NOMO-1 (cell line): Measurements from ENCODE around the gene GIGYF2.

Experiments used
- DNase-seq, 2 experiments: peaks; one replicate each; lab custom pipeline; 2025; ENCODE audit not compliant: unreplicated experiment in 2 of 2; lab: John Stamatoyannopoulos, UW

Gene GIGYF2

GRCh38 chr2:232748038-232748437 is 50.9 kb downstream of the GIGYF2 start:
- no peak for DNase-seq

- no peak for DNase-seq
These were observed 52.2 kb downstream of the GIGYF2 start for GRCh38 chr2:232749331-232749730.

GRCh38 chr2:232750135-232750671 is 53.1 kb downstream of the GIGYF2 start:
- DNase-seq: no peak

- no peak for DNase-seq
These were observed 60.8 kb downstream of the GIGYF2 start for GRCh38 chr2:232757905-232758304.

- DNase-seq: no peak
These were observed 64.3 kb downstream of the GIGYF2 start for GRCh38 chr2:232761301-232761907.

- no peak for DNase-seq
These were observed 70.7 kb downstream of the GIGYF2 start for GRCh38 chr2:232767866-232768265.

- no peak for DNase-seq
These were observed 73.1 kb downstream of the GIGYF2 start for GRCh38 chr2:232770207-232770606.

- DNase-seq: no peak
These were observed 74.7 kb downstream of the GIGYF2 start for GRCh38 chr2:232771870-232772269.

GRCh38 chr2:232772531-232772930 is 75.4 kb downstream of the GIGYF2 start:
- DNase-seq: no peak

GRCh38 chr2:232773815-232774214 is 76.7 kb downstream of the GIGYF2 start:
- DNase-seq: no peak

- no peak for DNase-seq
These were observed 79.3 kb downstream of the GIGYF2 start, which contains the start of gene KCNJ13 for GRCh38 chr2:232776435-232776834. Gene KCNJ13, minus strand, starts transcription at chr2:232776565. Its CDS starts 5,203 bp downstream, at chr2:232771362.

GRCh38 chr2:232777276-232777675 is 80.1 kb downstream of the GIGYF2 start:
- no peak for DNase-seq

- DNase-seq: no peak
These were observed 82.3 kb downstream of the GIGYF2 start for GRCh38 chr2:232779465-232779864.

GRCh38 chr2:232779934-232780333 is 82.8 kb downstream of the GIGYF2 start:
- no peak for DNase-seq

- no peak for DNase-seq
These were observed 84.6 kb downstream of the GIGYF2 start for GRCh38 chr2:232781765-232782164.

- no peak for DNase-seq
These were observed 86.1 kb downstream of the GIGYF2 start for GRCh38 chr2:232783278-232783677.

- DNase-seq: no peak
These were observed 90.7 kb downstream of the GIGYF2 start for GRCh38 chr2:232787806-232788205.

- DNase-seq: no peak
These were observed 92.0 kb downstream of the GIGYF2 start for GRCh38 chr2:232789082-232789481.

GRCh38 chr2:232791518-232791917 is 94.4 kb downstream of the GIGYF2 start:
- no peak for DNase-seq

GRCh38 chr2:232793271-232793670 is 96.1 kb downstream of the GIGYF2 start:
- DNase-seq: no peak

GRCh38 chr2:232794981-232795380 is 97.8 kb downstream of the GIGYF2 start:
- no peak for DNase-seq

GRCh38 chr2:232795920-232796319 is 98.8 kb downstream of the GIGYF2 start:
- DNase-seq: no peak

GRCh38 chr2:232798187-232798586 is 101.1 kb downstream of the GIGYF2 start:
- DNase-seq: no peak
